Measurements from ENCODE around the gene RILPL1.

DNA sequence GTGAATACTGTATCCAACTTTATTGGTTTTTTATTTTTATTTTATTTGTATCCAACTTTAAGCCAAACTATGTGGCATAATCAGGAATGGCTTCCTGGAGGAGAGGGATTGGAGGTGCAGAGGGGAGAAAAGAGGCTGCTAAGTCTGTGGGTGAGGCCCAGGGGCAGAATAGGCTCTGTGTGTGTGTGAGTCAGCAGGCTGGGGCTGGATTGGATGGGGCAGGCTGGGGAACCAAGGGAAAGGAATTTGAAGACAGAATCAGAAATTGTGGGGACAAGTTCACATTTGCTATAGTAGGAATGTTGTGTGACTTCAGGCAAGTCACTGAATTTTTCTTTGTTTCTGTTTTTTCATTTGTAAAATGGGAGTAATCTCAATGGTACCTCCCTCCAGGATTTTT, 12.8 kb upstream of the RILPL1 start:
- no peak for TF ChIP-seq CTCF (conservative IDR thresholded peaks at IDR 0.05; ENCODE audit: low read length)
- TF ChIP-seq EZH2phosphoT487 (IDR thresholded peaks at IDR 0.05; ENCODE audit: borderline replicate concordance, low read depth, low read length), result no peak
